GM10248 (cell line): ENCODE measurements around the gene GMDS.
A peak's percentile ranks its signal among the peaks of the same experiment; 100 is the strongest.

Source experiments
- CTCF ChIA-PET: fragments of 300-600 bp; sonication (Branson Sonifier 250); formaldehyde crosslinking; extraction: SDS; loops from one replicate; lab custom pipeline; 2021; ENCODE audit warnings: antibody characterized with exemption; lab: Yijun Ruan, JAX
- POLR2A ChIA-PET: fragments of 350-650 bp; sonication (Branson Sonifier 250); formaldehyde crosslinking; extraction: SDS; loops from one replicate; lab custom pipeline; 2020; ENCODE audit warnings: antibody characterized with exemption; lab: Yijun Ruan, JAX
- DNase-seq: peaks from one replicate; pipeline ENCODE4 v3.0.0; 2012; ENCODE audit errors: extremely low spot score
- TF ChIP-seq, protein P1 (sequence below): IDR thresholded peaks from 2 replicates; pipeline ENCODE4 v1.5.1; 2012; ENCODE audit warnings: mild to moderate bottlenecking, low read depth; ENCODE audit errors: extremely low read depth, missing control alignments, control extremely low read depth

The GMDS gene

DNA sequence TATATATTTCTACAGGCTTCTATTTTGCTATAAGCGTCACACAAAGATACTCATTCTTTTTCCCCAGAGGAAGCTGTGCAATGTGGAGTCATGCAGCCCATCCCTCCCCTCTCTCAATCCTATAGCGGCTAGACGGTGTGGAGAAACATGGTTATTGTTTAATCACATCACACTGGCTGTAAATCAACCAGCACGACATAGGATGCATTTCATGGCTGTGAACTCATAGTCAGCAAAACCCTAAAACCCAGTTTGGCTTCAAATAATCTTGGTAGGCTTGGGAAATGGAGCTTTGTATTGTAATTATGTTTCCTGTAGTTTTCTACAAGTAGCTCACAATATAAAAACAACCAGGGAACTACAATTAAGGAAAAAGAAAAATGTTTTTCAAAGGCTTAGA is 618.9 kb downstream of the GMDS start:
- ChIA-PET CTCF (interaction anchor here (1.0 to 2.3 kb wide), 9 partner anchors 15 to 727 kb away, joined by 3 to 9 read pairs (median 4); no protein-coding TSS in a partner anchor), POLR2A (no interaction called here)
- TF ChIP-seq, protein P1, sequence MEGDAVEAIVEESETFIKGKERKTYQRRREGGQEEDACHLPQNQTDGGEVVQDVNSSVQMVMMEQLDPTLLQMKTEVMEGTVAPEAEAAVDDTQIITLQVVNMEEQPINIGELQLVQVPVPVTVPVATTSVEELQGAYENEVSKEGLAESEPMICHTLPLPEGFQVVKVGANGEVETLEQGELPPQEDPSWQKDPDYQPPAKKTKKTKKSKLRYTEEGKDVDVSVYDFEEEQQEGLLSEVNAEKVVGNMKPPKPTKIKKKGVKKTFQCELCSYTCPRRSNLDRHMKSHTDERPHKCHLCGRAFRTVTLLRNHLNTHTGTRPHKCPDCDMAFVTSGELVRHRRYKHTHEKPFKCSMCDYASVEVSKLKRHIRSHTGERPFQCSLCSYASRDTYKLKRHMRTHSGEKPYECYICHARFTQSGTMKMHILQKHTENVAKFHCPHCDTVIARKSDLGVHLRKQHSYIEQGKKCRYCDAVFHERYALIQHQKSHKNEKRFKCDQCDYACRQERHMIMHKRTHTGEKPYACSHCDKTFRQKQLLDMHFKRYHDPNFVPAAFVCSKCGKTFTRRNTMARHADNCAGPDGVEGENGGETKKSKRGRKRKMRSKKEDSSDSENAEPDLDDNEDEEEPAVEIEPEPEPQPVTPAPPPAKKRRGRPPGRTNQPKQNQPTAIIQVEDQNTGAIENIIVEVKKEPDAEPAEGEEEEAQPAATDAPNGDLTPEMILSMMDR = no peak
- no peak for DNase-seq

- ChIA-PET POLR2A (no interaction called here), CTCF (interaction anchor here (0.8 to 2.3 kb wide), 6 partner anchors 9 to 728 kb away, joined by 3 to 9 read pairs (median 4); no protein-coding TSS in a partner anchor)
- no peak for DNase-seq
- TF ChIP-seq, protein P1 = no peak
Measured at GRCh38 chr6:1625794-1626435, 619.5 kb downstream of the GMDS start.

DNA sequence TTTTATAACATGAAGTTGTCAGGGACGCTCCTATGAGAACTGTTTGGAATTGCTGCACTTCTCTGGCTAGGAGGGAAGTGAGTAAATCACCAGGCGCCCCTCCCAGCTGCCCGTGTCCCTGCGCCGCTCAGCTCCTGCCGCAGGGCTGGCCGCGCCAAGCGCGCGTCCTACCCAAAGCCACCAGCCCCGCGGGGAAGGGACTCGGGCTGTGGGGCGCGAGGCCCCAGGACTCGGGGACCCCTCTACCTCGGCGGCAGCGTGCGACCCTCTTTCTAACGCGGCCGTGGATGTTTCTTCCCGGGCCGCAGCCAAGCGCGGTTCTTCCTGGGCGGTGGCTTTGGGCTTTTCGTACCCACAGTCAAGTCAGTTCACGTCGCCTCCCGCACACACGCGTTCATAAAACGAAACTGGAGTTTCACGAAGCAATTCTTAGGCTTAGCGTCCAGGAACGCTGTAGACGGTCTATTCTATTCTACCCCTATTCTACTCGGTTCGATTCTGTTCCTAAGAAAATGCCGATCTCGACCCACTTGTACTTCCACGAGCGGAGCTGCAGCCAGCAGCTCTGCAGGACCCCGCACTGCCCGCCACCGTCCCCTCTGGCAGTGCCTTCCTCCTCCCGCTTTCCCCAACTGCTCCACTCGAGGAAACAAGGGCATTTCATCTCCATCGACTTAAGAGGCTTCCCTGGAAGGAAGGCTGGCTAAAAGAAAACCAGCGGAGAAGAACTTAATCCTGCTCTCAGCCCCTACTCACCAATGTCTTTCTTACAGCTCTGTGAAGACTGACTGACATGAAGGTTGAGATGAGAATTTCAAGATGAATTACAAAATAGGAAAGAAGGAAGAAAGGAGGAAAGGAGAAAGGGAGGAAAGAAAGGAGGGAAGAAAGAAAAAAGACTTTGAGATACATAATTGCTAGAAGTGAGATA is 620.3 kb downstream of the GMDS start:
- CTCF ChIA-PET = interaction anchor here (0.8 to 1.9 kb wide), 5 partner anchors 8 to 729 kb away, joined by 3 to 8 read pairs (median 3); no protein-coding TSS in a partner anchor
- DNase-seq = no peak
- TF ChIP-seq, protein P1 = no peak
- POLR2A ChIA-PET = no interaction called here

DNA sequence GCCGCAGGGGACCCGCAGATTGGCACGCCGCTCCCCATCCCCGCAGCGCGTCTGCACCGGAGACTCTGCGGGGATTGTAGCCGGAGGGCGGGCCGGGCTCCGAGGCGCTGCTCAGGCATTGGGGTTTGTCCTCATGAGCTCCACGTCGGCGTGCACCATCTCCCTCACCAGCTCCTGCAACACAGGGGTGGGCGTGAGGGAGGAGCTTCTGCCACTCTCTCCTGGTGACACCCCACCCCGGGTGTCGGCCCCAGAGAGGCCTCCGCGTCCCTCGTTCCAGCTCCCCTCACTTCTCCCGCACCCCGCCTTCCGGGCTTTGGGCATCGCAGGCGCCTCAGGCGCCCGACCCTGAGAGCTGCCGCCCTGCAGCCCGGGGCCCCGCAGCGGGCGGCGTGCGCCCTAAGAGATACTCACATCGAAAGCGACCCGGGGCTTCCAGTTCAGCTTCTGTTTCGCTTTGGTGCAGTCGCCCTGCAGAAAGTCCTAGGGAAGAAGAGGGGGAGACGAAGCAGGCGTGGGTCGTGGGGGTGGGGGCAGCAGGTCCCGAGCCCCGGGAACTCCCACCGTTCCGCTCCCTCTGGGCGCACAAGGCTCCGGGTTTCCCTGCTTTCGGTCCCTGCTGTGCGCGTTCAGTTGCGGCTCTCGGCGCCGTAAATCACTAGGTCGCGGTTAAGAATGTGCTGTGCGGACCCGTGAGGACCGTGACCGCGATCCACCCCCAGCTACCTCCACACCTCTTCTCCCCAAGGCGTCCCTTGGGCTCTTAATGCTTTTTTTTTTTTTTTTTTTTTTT is 621.2 kb downstream of the GMDS start:
- DNase-seq = peak; percentile 74
- ChIA-PET CTCF (interaction anchor here (0.8 to 1.2 kb wide), 2 partner anchors 8 to 49 kb away, joined by 3 read pairs; no protein-coding TSS in a partner anchor), POLR2A (no interaction called here)

DNA sequence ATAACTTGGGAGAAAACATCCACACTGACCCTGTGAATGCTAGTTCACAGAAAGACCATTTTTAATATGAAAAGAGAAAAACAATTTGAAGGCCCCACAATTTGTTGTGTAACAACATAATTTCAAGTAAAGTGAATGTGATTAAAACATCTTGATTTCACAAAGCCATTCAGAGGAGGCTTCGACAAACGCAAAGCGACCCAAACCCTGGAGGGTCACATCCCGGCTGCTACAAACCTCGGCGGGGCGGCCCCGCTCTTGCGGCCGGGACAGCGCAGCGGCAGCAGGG is 621.7 kb downstream of the GMDS start:
- CTCF ChIA-PET = interaction anchor here (0.8 to 1.2 kb wide), 2 partner anchors 9 to 50 kb away, joined by 3 read pairs; no protein-coding TSS in a partner anchor
- TF ChIP-seq, protein P1 = no peak
- POLR2A ChIA-PET = no interaction called here
- DNase-seq = no peak

More for the DNA sequence above, 621.2 kb downstream of the GMDS start:
- TF ChIP-seq, protein P1 = no peak
